Esophagus mucosa (tissue), 1 donor: Measurements from ENCODE around the gene ADAM19. TPM values are rescaled to one million over a fixed set of nuclear protein-coding genes. Genes with fewer than 3 reads are reported as not detected.

ENCODE experiments used
- ATAC-seq: fragments of 200-7000 bp; cut with Tn5 transposase; one replicate; pipeline ENCODE4 v1.9.1; 2020
- total RNA-seq: library from RNA; stranded (reverse); gene quantifications from one replicate; pipeline ENCODE4 v1.2.4, GENCODE V29; 2023
- donor health status: DM: yes; HTN: yes; CAD: no.

The ADAM19 gene
- total RNA-seq, 1 donor from 2014 or later: 2.2 TPM

GRCh38 chr5:157562111-157562581, 13.4 kb downstream of the ADAM19 start:
- no peak for ATAC-seq

GRCh38 chr5:157561110-157561509, 14.5 kb downstream of the ADAM19 start:
- no peak for ATAC-seq

DNA sequence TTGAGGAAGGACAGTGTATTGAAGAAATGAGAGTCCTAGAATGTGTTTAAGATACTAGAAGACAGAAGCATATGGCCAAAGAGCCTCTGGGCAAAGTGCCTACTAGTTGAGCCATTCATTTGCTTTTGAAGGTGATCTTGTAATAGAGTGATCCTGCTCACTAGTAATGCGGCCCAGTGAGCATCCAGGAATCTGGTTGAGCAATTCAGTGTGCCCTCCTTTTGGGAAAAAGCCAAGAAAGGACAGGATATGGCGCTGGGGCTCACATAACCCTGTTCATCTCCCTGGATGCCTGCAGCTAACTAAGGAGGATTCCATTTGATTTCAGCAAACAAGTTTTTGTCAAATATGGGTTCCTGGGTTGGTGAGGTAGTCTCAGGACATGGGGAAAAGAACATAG, 16.3 kb downstream of the ADAM19 start:
- ATAC-seq: peak; percentile 18

- ATAC-seq: peak; percentile 10
Observed at GRCh38 chr5:157558681-157559080, 16.9 kb downstream of the ADAM19 start.

DNA sequence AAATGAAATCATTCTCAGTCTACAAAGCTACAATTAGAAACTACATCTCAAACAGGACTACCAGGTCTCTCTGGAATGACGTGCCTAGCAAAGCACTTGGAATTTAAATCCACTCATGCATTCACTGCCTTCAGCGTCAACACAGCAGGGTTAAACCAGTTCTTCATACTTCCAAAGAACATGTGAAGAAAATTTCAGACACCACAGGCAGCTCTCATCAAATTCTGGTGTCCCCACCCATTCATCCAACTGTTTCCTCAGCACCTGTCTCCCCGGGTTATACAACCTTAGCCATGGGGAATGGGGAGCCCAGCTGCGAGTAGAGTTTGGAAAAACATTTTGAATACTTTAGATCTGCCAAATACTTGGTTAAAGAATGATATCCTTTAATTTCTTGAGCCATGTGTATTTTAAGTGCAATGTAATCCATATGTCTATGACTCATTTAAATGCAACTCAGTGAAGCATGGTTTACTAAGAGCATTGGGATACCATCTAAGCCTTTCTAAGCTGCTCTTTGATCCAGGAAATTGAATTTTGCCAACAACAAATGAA, 17.5 kb downstream of the ADAM19 start:
- peak; percentile 96 for ATAC-seq

GRCh38 chr5:157556615-157557418, 18.8 kb downstream of the ADAM19 start:
- no peak for ATAC-seq

DNA sequence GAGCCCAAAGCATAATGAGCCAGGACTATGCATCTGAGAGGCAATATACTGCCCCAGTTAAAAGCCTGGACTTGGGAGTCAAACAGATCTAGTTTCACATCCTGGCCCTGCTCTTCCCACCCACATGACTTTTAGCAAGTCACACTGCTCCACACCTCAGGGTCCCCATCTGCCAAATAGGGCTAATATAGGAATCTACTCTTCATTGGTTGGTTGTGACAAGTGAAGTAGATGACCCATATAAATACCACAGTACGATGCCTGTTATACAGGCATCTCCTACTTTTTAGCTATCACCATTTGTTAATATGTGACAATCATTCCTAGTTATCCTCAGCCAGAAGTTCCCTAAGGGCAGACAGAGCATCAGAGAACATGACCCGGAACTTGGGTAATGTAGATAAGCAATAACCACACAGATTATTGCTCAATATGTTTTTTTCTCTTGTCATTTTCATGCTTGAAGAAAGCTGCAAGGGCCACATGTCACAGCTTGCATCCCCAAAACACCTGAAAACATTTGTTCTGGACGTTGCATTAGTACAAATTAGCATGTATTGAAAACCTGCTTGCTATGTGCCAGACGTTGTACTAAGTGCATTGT, 20.4 kb downstream of the ADAM19 start:
- peak; percentile 10 for ATAC-seq

GRCh38 chr5:157554179-157555036, 21.2 kb downstream of the ADAM19 start:
- ATAC-seq: no peak

- ATAC-seq: no peak
Observed at GRCh38 chr5:157552650-157553049, 22.9 kb downstream of the ADAM19 start.

- peak; percentile 27 for ATAC-seq
Observed at GRCh38 chr5:157550663-157551062, 24.9 kb downstream of the ADAM19 start.

- ATAC-seq: peak; percentile 27
Observed at GRCh38 chr5:157549954-157550549, 25.5 kb downstream of the ADAM19 start.

DNA sequence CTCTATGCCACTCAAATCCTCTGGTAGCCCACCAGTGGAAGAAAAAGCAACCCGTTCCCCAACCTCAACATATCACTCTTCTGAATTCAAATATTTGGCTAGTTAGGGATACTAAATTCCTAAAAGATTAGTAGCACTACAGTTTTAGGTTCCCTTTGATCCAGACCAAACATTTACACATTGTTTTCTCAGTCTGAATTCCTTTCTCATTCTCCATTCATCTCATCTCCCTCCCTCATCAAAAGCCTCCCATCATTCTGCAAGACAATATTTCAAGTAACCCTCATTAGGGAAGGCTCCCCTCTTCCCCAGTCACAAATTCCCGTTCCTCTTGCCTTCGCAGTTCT, 26.3 kb downstream of the ADAM19 start:
- no peak for ATAC-seq

GRCh38 chr5:157548513-157549282, 26.9 kb downstream of the ADAM19 start:
- ATAC-seq: peak; percentile 89

- no peak for ATAC-seq
Observed at GRCh38 chr5:157547941-157548512, 27.5 kb downstream of the ADAM19 start.

- no peak for ATAC-seq
Observed at GRCh38 chr5:157546456-157547100, 29.0 kb downstream of the ADAM19 start.

DNA sequence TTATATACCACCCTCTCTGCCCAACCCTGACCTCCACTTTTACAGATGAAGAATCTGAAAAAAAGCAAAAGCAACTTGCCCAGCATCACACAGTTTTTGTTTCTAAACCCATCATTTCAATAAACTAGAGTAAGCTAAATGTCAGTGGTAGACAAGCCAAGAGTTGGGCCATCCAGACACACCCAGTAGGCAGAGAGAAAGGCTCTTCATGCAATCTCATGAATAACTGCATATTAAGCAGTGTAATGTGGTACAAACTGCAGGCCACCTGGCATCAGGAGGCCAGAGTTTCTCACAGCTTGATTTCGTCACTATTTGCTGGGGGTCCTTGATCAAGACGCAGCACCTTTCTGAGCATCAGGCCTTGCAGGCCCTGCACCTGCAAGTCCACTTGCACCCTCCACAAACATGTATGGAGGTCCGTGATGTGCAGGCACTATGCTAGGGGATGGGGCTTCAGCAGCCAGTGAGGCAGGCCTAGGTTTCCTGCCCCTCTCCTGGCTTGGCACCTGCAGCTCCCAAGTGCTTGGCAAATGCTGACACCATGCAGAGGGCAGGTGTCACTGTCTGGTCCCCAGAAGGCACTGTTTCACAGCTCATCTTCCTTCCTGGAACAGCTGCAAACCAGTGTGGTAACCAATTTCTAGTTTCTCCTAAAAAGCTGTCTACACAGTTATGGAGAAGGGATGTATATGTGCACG, 29.8 kb downstream of the ADAM19 start:
- no peak for ATAC-seq

DNA sequence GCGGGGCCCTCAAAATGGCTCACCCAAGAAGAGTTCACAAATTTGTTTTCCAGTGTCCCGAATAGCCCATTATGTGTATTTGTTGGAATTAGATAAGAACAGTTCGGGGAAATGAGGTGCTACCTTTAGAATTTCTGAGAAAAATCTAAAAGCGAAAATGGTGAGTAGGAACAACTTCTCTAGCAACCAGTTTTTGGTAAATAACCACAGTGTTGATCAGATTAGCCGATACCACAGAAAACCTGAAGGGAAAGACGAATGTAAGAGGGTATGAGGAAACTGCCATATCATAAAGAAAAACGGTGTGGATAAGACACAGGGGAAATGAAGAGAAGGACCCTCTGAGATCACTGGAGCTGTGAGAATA, 31.0 kb downstream of the ADAM19 start:
- no peak for ATAC-seq

DNA sequence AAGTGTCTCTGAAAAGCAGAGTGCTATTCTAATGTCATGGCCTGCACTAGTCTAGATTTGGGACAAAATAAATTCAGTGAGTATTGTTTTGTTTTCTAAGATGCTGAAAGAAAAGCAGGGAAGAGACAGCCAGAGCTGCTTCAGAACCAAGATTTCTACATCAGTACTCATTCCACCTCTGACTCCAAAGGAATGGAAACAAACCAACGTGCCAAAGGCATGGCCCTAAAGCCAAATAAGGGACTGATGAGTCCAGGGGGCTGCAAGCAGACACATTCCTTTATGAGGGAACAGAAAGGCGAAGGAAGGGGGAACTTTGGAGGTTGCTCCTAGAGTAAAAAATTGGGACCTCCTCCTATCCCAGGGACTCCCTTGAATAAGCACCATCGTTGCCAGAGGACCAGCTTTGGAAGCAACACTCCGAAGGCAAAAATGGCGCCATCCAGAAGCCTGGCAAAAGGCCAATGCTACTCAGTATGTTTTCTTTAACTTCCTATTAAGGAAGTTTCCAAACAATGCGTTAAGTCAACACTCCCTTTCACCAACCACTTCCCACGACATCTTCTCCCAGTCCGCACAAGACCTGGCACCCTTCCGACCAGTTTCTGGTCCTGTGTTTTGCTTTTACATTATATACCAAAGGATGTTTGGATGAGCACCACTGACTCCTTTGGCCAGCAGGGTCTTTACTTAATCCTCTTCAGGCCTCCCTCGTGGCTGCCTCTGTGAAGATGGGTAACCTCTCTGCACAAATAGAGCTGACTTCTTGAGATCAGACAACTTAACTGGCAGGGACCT, 31.6 kb downstream of the ADAM19 start:
- no peak for ATAC-seq

- no peak for ATAC-seq
Observed at GRCh38 chr5:157542282-157543000, 33.1 kb downstream of the ADAM19 start.
